Activated T-cell treated with anti-CD3 and anti-CD28 coated beads, Interleukin-2, amount 50 U/mL, for 72 hours (primary cell): ENCODE data around the gene MTMR8. TPM values are rescaled to one million over a fixed set of nuclear protein-coding genes. Genes with fewer than 3 reads are reported as not detected.
"Not testable (repeated sequence)": the region's sequence is repeated elsewhere in the genome, so short reads cannot be mapped to it uniquely, and the experiment has no call there.

Source experiments
- ATAC-seq, 2 donors: fragments of 150-1000 bp; cut with Tn5 transposase; replicated peaks in 1 of 2; 2 replicates each; pipeline ENCODE4 v1.10.0; 2021; ENCODE audit warnings: moderate library complexity in 2 of 2, mild to moderate bottlenecking in 1 of 2
- DNase-seq, 2 donors: peaks; one replicate each; pipeline ENCODE4 v3.0.0; 2021 to 2022; ENCODE audit warnings: mixed read lengths in 1 of 2
- H3K27ac Mint-ChIP-seq: one replicate; pipeline ENCODE4 v1.8.0; 2022; ENCODE audit warnings: mild to moderate bottlenecking, moderate library complexity, mixed read lengths
- H3K27me3 Mint-ChIP-seq: one replicate; pipeline ENCODE4 v1.8.0; 2022; ENCODE audit warnings: low read depth, mixed read lengths
- H3K36me3 Mint-ChIP-seq, 2 donors: one replicate each; pipeline ENCODE4 v1.8.0; 2022; ENCODE audit warnings: mixed read lengths in 2 of 2, mild to moderate bottlenecking in 1 of 2; ENCODE audit not compliant: insufficient read depth in 2 of 2
- H3K4me1 Mint-ChIP-seq: one replicate; pipeline ENCODE4 v1.8.0; 2022; ENCODE audit warnings: low read depth, mixed read lengths
- H3K4me3 Mint-ChIP-seq, 2 donors: one replicate each; pipeline ENCODE4 v1.8.0; 2022; ENCODE audit warnings: mild to moderate bottlenecking in 2 of 2, mixed read lengths in 2 of 2, moderate library complexity in 2 of 2
- H3K9me3 Mint-ChIP-seq, 2 donors: one replicate each; pipeline ENCODE4 v1.8.0; 2022; ENCODE audit warnings: mixed read lengths in 2 of 2
- total RNA-seq, 2 donors: library from RNA; stranded (reverse); gene quantifications; one replicate each; pipeline ENCODE4 v1.2.3, GENCODE V29; 2022

The MTMR8 gene
- total RNA-seq: 1 to 10 TPM; 4.1 to 5.0 TPM

DNA sequence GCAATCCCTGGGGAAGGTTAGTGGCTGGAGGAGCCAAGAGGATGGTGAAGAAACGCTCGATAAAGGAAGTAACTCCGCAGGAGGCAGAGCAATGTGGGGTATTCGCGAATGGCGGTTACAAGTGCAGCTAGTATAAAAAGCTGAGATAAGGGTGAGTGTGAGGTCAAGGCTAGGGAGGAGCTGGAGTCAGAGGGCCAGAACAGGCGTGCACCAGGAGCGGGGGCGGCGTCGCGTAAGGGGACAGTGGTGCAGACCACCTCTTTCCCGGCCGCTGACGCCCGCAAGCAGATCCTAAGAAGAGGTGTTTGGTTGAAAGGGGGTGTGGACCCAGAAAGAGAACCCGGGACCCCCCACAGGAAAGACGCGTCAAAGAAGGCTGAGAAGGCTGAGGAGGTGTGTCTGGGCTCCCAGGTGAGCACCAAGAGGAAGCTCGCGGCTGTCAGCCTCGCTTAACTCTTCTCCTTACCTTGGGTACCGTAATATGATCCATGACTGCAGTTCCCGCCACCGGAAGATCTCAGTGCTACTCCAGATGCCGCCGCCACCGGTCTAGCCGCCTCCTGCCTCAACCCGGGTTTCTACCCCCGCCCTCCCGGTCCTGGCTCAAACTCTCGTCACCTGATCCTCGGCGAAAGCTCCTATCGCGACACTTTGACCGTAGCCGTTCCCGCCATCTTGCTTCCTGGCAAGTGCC, at the start of gene MTMR8:
MTMR8 (minus strand) TSS at position 579 of the 694 bp plus-strand sequence; CDS start at position 490, 89 bp downstream.
- Mint-ChIP-seq H3K27me3 (peaks cover 7% of the 10 kb centered on the region), H3K36me3 (peaks cover 0 to 8% of the 10 kb centered on the region in 2 donors), H3K4me3 (peak within 1 kb of the TSS; percentile 89 to 94), H3K4me1 (peaks cover 12% of the 10 kb centered on the region), H3K27ac (peak within 1 kb of the TSS; percentile 62), H3K9me3 (peaks cover 5 to 7% of the 10 kb centered on the region in 2 donors)
- peak; percentile 97 to 98 for ATAC-seq
- DNase-seq: peak; percentile 79 to 83

DNA sequence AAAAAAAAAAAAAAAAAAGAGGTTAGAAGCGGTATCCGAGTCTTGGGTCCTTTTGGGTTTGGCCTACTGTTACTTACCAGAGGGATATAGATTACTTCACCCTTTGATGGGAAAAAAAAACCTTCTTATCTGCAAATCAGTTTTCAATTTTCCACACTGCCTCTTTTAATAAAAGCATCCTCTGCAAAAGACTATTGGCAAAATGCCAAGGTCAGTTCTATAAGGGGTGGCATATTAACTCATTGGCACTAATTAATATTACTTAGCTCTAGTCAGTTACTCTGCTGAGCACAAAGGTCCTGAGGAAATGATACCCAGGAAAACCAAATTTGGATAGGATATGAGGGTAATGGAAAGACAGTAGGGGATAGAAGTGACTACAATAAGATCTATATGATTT, 44.3 kb upstream of the MTMR8 start:
- H3K9me3 Mint-ChIP-seq: peaks cover 2 to 12% of the 10 kb centered on the region in 2 donors
- H3K36me3 Mint-ChIP-seq: peaks cover 0 to 2% of the 10 kb centered on the region in 2 donors
- H3K4me3 Mint-ChIP-seq: no peak overlapping the region
- H3K27ac Mint-ChIP-seq: no peak overlapping the region
- no peak for DNase-seq
- no peaks in the 10 kb centered on the region for H3K4me1 Mint-ChIP-seq
- no peak for ATAC-seq
- H3K27me3 Mint-ChIP-seq: no peaks in the 10 kb centered on the region

DNA sequence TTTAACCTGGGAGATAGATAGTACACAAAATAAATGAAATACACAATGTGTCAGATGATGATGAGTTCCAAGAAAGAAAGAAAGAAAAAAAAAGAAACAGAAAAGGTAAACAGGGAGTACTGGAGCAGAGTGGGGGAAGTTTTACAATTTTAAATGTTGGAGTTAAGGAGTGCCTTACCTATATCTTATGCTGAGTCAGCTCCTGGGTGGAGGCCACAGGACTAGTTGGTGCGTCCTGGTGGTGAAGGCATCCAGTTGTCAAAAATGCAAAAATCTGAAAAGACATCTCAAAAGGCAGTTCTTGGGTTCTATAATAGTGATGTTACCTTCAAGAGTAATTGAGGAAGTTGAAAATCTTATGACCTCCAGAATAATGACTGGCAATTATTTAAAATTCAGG, 42.4 kb upstream of the MTMR8 start:
- Mint-ChIP-seq H3K4me3 (no peak overlapping the region), H3K4me1 (no peaks in the 10 kb centered on the region), H3K27me3 (no peaks in the 10 kb centered on the region), H3K36me3 (peaks cover 0 to 2% of the 10 kb centered on the region in 2 donors), H3K27ac (no peak overlapping the region), H3K9me3 (peaks cover 2 to 13% of the 10 kb centered on the region in 2 donors)
- ATAC-seq (no peak), DNase-seq (no peak)

DNA sequence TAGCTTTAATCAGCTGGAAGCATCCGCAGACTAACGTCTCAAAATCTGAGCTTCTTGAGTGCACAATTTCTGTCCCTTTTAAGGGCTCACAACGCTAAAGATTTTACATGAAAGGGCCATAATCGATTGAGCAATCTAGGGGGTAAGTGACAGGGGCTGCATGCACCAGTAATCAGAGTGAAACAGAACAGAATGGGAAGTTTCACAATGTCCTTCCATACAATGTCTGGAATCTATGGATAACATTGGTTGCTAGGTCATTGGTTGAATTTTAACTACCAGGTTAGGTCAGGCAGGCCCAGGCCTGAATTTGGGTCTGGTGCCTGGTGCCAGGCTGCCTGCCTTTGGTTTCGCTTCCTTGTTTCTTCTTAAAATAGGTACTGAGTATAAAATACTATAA, 42.0 kb upstream of the MTMR8 start:
- H3K27me3 Mint-ChIP-seq: no peaks in the 10 kb centered on the region

DNA sequence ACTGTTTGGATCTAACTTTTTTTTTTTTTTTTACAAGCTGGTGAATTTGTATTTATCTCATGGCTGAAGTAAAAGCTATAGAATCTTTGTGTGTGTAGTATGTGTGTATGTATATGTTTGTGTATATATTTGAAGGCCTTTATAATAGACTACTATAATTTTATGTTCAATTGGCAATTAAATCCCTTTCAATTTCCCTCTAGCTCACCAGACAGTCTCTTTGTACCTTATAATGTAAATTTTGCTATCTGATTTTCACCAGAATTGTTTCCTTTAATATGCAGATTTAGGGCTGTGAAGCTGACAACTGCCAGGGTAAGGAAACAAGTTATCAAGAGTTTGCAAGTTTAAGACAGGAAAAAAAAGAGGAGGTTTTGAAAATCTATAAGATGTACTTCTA, 33.1 kb upstream of the MTMR8 start:
- no peak for DNase-seq
- ATAC-seq: no peak
- H3K4me1 Mint-ChIP-seq: peaks cover 11% of the 10 kb centered on the region
- H3K36me3 Mint-ChIP-seq: no peaks in the 10 kb centered on the region
- H3K27ac Mint-ChIP-seq: no peak overlapping the region
- peaks cover 7% of the 10 kb centered on the region for H3K27me3 Mint-ChIP-seq
- no peak overlapping the region for H3K4me3 Mint-ChIP-seq
- H3K9me3 Mint-ChIP-seq: peaks cover 0 to 1% of the 10 kb centered on the region in 2 donors

More for the DNA sequence above, 42.0 kb upstream of the MTMR8 start:
- Mint-ChIP-seq H3K36me3 (peaks cover 0 to 2% of the 10 kb centered on the region in 2 donors), H3K27ac (no peak overlapping the region), H3K9me3 (peaks cover 2 to 13% of the 10 kb centered on the region in 2 donors), H3K4me1 (no peaks in the 10 kb centered on the region), H3K4me3 (no peak overlapping the region)
- ATAC-seq: no peak
- no peak for DNase-seq

DNA sequence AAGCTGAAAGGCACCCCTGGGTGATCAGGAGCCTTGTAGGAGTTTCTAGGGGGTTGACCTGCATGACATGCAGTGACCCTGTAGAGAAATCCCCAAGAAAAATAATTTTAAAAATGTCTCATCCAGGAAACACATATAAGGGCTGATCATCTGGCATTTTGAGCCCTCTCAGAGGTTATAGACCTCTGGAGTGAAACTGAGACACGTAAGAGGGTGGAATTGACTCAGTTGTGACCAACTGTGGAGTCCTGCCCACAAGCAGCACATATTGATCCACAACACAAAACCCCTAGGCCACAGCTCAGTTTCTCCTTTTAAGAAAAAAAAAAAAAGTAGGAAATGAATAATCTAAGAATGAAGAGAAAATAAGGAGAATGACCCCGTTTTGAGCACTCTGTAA, 32.5 kb upstream of the MTMR8 start:
- peak; percentile 25 to 30 for DNase-seq
- H3K4me1 Mint-ChIP-seq: peaks cover 11% of the 10 kb centered on the region

DNA sequence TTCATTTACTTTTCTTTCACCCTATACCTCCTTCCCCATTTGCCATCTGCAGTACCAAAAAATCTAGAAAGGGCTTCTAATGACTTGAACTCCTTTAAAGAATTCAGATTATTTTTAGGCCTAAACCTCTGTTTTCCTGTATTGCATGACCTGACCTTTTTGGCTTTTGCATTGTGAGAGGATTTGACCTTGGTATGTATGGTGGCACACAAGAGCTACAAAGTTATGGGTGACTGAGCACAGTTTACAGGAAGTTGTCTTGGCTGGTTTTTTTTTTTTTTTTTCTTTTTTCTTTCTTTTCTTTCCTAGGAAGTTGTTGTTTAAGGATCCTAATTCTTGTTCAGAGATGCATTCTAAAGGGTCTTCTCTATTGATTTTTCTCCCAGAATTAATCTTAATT, 32.0 kb upstream of the MTMR8 start:
- Mint-ChIP-seq H3K36me3 (no peaks in the 10 kb centered on the region), H3K27ac (no peak overlapping the region), H3K4me1 (peaks cover 11% of the 10 kb centered on the region), H3K4me3 (peak overlapping the region in 1 of 2 donors; percentile 49), H3K9me3 (no peaks in the 10 kb centered on the region), H3K27me3 (peaks cover 7% of the 10 kb centered on the region)
- DNase-seq (no peak), ATAC-seq (no peak)

More for the DNA sequence above, 32.5 kb upstream of the MTMR8 start:
- no peak overlapping the region for H3K27ac Mint-ChIP-seq
- H3K27me3 Mint-ChIP-seq: peaks cover 7% of the 10 kb centered on the region
- H3K9me3 Mint-ChIP-seq: no peaks in the 10 kb centered on the region
- peak overlapping the region in 1 of 2 donors; percentile 49 for H3K4me3 Mint-ChIP-seq
- no peaks in the 10 kb centered on the region for H3K36me3 Mint-ChIP-seq
- ATAC-seq: peak; percentile 94 to 98

DNA sequence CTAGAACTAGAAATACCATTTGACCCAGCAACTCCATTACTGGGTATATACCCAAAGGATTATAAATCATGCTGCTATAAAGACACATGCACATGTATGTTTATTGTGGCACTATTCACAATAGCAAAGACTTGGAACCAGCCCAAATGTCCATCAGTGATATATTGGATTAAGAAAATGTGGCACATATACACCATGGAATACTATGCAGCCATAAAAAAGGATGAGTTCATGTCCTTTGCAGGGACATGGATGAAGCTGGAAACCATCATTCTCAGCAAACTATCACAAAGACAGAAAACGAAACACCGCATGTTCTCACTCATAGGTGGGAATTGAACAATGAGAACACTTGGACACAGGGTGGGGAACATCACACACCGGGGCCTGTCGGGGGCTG, 14.5 kb upstream of the MTMR8 start:
- H3K4me3 Mint-ChIP-seq, H3K27me3 Mint-ChIP-seq, DNase-seq, H3K36me3 Mint-ChIP-seq, H3K4me1 Mint-ChIP-seq, ATAC-seq, H3K9me3 Mint-ChIP-seq, H3K27ac Mint-ChIP-seq: not testable (repeated sequence)

DNA sequence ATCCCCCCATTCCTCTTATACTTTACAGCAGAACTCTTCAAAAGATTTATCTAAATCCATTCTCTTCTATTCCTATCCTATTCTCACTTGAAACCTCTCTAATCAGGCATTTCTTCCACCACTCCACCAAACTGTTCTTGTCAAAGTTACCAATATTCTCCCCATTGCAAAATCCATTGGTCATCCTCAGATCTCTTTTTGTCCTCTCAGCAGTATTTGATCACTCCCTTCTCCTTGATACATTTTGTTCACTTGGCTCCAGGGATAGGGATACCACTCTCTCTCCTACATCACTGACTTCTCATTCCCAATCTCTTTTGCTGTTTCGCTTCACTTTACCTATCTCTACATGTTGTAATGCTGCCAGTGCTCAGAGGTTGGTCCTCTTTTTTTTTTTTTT, 2.8 kb upstream of the MTMR8 start:
- Mint-ChIP-seq H3K36me3 (peaks cover 0 to 8% of the 10 kb centered on the region in 2 donors), H3K9me3 (peaks cover 5 to 7% of the 10 kb centered on the region in 2 donors), H3K4me3 (no peak overlapping the region), H3K27me3 (peaks cover 13% of the 10 kb centered on the region), H3K27ac (no peak overlapping the region), H3K4me1 (peaks cover 12% of the 10 kb centered on the region)
- DNase-seq: no peak
- no peak for ATAC-seq

DNA sequence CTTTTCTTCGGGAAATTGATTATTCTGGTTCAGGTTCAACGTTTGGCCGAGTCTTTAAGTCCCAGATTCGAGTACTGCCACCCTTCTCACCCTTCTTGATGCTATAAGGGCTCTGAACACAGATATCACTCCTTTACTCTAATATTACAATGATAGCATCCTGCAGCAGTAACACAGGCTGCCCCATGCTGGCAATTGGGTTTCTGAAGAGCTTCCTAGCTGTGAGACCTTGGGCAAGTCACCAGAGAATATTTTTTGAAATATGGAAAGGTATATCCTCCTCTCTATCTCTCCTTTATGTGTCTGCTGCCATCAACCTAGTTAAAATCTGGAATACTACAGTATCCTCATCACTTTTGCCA, 297 bp upstream of the MTMR8 start:
- peaks cover 5 to 7% of the 10 kb centered on the region in 2 donors for H3K9me3 Mint-ChIP-seq
- DNase-seq: no peak
- peak overlapping the region; percentile 89 to 94 for H3K4me3 Mint-ChIP-seq
- H3K27ac Mint-ChIP-seq: peak overlapping the region; percentile 62
- peaks cover 12% of the 10 kb centered on the region for H3K4me1 Mint-ChIP-seq
- peaks cover 7% of the 10 kb centered on the region for H3K27me3 Mint-ChIP-seq
- ATAC-seq: peak; percentile 27 to 30
- H3K36me3 Mint-ChIP-seq: peaks cover 0 to 8% of the 10 kb centered on the region in 2 donors

DNA sequence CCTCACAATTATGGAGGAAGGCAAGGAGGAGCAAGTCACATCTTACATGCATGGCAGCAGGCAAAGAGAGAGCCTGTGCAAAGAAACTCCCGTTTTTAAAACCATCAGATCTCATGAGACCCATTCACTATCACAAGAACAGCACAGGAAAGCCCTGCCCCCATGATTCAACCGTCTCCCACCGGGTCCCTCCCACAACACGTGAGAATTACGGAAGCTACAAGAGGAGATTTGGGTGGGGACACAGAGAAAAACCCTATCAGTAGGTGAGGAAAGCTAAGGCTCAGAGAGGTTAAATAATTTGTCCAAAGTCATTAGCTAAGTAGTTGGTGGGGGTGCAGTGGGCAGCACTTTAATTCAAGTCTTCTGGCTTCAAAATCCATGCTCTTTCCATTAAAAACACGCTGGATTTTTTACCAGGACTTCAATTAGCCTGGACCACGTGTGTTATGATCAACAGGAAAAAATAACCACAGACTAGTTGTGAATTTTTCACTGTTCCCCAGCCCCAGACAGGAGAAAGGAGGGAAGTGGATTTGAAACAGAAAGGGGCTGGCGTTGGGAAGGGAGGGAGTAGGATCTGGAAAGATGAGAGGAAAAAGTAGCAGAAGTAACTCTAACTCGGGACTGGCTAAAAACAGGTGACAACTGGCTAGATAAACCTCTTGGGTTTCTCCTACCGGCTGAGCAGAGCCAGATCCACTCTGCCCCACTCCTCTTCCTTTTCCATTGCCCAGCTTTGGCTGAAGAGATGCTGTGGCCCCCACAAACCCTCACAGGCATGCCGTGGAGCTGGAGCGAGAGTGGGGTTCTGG, 986 bp downstream of the MTMR8 start:
- DNase-seq (no peak), ATAC-seq (peak in 1 of 2 donors; percentile 5)
- H3K4me3 Mint-ChIP-seq: peak overlapping the region; percentile 89 to 94
- H3K4me1 Mint-ChIP-seq: peaks cover 12% of the 10 kb centered on the region
- peaks cover 0 to 8% of the 10 kb centered on the region in 2 donors for H3K36me3 Mint-ChIP-seq
- peak overlapping the region; percentile 62 for H3K27ac Mint-ChIP-seq
- peaks cover 7% of the 10 kb centered on the region for H3K27me3 Mint-ChIP-seq
- H3K9me3 Mint-ChIP-seq: peaks cover 5 to 7% of the 10 kb centered on the region in 2 donors

DNA sequence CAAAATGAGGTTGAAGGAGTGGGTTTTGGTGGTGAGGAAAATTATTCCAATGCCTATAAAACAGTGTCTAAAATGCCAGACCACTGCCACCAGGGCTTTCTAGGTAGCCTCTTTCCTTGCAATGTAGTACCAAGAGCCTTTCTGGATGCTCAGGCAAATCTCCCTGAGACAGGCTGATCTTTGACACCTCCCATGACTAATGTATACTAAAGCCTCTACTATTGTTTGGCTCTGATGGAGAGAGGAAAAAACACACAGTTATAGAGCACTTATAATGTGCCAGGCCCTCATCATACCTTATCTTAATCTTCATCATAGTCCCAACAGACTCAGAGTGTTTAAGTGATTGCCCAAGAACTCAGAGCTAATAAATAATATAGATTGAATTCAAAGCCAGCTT, 5.8 kb downstream of the MTMR8 start:
- peaks cover 11 to 19% of the 10 kb centered on the region in 2 donors for H3K36me3 Mint-ChIP-seq
- H3K27ac Mint-ChIP-seq: no peak overlapping the region
- H3K4me3 Mint-ChIP-seq: no peak overlapping the region
- peaks cover 3 to 8% of the 10 kb centered on the region in 2 donors for H3K9me3 Mint-ChIP-seq
- peaks cover 11% of the 10 kb centered on the region for H3K4me1 Mint-ChIP-seq
- ATAC-seq (no peak), DNase-seq (no peak)
- H3K27me3 Mint-ChIP-seq: no peaks in the 10 kb centered on the region

DNA sequence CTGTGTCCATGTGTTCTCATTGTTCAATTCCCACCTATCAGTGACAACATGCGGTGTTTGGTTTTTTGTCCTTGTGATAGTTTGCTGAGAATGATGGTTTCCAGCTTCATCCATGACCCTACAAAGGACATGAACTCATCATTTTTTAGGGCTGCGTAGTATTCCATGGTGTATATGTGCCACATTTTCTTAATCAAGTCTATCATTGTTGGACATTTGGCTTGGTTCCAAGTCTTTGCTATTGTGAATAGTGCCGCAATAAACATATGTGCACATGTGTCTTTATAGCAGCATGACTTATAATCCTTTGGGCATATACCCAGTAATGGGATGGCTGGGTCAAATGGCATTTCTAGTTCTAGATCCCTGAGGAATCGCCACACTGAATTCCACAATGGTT, 14.5 kb downstream of the MTMR8 start:
- DNase-seq, H3K4me3 Mint-ChIP-seq, ATAC-seq, H3K27ac Mint-ChIP-seq, H3K4me1 Mint-ChIP-seq, H3K27me3 Mint-ChIP-seq: not testable (repeated sequence)
- peaks cover 28 to 41% of the 10 kb centered on the region in 2 donors for H3K36me3 Mint-ChIP-seq
- H3K9me3 Mint-ChIP-seq: peaks cover 10 to 18% of the 10 kb centered on the region in 2 donors
